EL (cell line): ENCODE measurements around the gene PNLIP.

Experiments used
- DNase-seq: peaks from one replicate; pipeline ENCODE4 v3.0.0-alpha.2; 2016

Gene PNLIP

DNA sequence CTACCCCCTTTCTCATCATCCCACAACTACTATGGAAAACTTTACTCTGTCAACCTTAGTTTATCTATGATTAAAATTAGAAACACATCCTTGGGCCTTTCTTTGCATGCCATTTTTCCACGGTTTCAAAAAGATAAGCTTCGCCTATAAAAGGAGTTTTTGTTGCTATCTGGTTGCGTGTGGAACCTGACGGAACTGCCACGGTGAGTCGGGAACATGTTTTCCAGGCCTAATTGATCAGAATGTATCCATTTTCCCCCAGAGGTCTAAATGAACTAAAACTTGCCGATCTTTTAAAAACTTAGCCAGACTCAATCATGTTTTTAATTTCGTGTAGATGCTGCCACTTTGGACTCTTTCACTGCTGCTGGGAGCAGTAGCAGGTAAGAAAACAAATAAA, at the start of gene PNLIP:
Gene PNLIP (plus strand): TSS at position 176 of the 400 bp plus-strand sequence. CDS start 162 bp downstream, at position 338.
- no peak for DNase-seq

DNA sequence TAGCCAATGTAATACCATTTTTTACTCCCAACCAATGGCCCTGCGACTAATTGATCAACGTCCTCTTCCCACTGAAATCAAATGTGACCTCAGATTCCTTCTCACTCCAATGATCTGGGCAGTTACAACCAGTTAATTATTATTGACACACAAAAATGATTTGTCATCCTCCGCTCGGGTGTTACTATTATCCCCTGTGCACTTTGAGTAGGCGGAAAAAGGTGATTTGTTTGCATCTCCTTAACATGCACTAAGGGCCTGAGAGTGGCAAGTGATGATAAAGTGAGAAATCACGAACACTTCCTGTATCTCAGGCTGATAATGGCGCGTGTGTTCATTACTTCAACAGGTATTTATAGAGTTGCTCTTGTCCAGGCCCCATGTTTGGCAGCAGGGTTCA, 40.9 kb upstream of the PNLIP start:
- DNase-seq, result no peak

DNA sequence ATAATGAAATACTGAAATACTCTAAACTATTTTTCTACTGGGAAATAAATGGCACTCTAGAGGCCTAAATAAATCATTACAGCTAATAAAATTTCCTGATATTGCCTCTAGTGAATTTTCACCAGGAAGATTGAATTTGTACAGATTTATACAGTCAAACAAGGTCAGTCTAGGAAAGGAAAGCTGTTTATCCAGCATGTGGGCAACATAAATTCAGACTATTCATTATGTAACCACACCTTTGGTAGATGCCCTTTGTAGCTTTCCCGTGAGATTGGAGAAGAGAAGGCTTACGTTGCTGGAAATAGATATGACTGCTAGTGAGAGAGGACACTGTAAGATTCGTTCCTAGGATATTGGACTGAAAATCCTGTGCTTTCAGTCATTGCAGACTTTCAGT, 35.2 kb upstream of the PNLIP start:
- DNase-seq, result no peak

DNA sequence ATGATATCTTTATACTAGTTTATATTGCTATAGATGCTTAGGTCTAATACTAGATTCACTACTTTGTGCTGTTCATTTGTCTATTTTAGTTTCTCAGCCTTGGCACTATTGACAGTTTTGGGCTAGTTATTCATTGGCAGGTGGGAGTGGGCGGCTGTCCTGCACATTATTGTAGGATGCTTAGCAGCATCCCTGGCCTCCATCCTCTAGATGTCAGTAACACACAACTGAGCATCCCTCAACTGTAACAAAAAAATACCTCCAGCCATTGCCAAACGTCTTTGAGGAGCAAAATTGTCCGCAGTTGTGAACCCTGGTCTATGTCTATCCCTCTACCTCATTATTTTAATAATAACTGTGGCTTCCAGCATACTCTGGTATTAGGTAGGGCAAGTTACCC, 34.4 kb upstream of the PNLIP start:
- DNase-seq, result no peak

DNA sequence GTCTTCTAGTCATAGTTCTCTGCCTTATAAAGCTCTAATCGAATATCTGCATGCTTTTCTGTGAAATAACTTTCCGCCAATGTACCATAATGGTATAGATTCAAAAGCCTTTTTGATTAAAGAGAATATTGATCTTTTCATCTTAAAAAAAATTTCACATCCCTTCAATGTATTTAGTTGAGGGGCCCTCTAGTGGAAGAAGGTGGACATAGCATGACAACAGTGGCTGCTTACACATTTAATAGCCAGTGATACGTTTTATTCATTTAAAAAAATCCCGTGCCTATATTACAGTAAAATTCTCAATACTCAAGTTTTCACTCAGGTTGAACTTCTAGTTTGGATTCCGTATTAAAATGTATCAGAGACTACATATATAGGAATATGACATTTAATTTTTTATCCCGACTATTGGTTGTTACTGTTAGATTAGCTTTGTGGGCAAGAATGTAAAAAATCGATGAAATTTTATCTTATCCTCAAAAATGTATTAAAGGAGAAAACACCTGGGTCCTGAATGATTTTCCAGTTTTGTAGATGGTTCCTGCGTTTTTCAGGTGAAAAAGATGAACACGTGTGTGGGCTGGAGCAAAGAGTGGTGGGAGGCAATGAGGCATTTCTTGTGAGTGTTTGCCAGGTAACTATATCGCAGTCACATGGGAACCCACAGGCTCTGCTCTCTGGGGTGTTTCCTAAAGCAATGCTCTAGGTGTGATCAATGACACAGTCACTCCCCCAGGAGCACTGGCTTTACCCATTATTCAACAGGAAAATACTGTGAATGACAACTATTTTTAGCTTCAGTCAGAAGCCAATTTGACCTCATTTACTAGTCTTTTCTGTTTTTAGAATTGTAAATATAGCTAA, 24.1 kb upstream of the PNLIP start:
- peak; percentile 43 for DNase-seq

DNA sequence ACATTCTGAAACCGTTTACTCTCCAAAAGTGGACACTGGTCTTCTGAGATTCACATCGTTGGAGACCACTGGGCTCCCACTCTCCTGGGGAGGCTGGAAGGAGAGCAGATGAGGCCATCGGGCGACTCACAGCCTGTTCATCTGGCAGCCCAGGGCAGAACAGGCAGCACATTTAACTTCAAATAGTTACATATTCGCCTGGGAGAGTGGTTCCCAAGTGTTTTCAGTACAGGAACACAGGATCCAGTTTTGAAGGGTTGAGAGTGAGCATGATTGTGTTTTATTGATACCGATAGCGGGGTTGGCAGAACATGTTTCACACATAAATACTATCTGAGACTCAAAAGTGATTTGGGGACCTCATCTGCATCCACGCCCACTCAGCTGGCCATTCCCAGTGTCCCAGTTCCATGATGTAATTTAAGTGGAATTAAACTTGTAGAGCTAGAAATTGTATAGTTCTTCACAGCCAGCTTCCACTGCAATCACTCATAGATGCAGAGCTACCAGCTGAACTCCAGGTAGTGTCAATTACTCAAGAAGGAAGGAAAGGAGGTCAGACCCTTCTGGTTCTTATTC, 22.8 kb upstream of the PNLIP start:
- no peak for DNase-seq

DNA sequence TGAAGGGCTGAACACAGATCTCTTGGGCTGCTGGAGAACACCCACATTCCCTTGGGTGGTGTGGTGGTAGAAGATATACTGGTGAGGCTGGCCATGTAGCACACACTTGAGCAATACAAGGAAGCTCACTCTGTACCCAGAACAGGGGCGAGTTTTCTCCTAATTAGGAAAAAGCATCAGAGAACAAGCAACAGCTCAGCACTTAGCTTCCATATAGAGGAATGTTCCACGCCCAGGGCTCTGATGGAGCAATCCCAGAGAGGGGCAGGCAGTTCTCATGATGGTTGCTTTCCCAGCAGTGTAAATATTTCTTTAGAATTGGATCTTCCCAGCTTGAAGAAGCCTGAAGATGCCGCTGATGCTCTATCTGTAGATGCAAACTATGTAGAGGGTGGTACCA, 21.0 kb upstream of the PNLIP start:
- no peak for DNase-seq

DNA sequence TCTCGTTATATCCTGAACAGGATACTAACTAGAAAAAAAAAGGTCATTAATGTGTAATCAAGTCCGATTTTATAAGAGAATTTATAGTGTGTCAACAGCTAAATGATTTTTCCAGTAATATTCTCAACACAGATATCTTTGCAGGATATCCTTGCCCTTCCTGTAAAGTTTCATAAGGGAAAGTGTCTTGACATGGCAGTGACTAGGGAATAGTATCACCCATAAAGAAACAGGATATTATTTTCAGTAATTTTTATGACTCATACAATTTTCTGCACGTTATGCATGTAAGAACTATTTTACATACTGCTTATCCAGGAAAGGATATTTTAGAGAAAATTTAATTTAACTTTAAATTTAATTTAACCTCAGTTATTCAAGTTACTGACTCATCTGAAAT, 19.5 kb upstream of the PNLIP start:
- no peak for DNase-seq

DNA sequence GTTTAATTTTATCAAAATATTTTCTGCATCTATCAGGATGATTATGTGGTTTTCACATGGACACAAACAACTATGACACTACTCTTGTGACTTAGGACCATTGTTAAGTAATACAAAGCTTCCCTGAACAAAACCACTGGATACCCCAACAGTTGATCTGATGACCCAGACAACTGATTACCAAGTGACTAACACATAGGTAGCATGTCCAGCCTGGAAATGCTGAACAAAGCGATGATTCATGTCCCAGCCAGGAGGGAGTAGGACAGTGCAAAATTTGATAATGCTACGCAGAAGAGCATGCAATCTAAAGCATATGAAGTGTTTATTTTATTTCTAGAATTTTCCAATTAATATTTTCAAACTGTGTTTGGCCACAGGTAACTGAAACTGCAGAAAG, 8.9 kb upstream of the PNLIP start:
- no peak for DNase-seq

DNA sequence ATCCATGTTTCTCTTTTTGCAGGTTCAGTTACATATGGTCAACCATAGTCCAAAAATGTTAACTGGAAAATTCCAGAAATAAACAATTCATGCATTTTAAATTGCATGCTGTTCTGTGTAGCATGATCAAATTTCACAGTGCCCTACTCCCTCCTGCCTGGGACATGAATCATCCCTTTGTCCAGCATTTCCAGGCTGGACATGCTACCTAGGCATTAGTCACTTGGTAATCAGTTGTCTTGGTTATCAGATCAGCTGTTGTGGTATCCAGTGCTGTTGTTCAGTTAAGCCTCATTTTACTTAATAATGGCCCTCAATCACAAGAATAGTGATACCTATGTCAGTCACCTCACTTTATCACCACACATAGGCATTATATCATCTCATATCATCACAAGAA, 7.3 kb upstream of the PNLIP start:
- DNase-seq, result peak; percentile 6

DNA sequence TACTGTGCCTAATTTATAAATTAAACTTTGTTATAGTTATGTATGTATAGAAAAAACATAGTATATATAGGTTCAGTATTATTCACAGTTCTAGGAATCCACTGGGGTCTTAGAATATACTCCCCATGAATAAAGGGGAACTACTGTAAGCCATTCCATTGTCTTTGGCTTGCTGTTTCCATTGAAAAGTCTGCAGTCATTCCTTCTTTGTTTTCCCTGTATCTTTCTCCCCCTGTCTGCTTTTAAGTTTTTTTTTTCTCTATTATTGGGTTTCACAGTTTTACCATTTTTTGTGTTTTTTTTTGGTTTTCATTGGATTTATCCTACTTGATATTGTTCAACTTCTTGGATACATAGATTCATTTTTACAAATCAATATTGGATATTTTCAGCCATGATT, 6.7 kb upstream of the PNLIP start:
- DNase-seq, result no peak

DNA sequence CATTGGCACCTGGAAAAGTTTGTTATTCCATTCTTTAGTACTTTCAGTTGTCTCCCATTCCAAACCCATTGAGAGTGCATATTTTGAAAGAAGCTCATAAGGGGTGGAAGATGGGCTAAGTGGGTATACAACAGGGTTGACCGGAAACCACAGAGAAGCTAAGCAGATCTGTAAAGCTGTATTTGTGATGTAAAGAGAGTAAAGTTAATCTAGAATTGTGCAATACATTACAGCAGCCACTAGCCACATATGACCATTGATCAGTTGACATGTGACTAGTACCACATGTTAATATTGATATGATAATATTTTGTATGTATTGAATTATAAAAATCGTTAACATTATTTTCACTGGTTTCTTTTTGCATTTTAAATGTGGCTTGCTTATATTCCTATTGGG, 4.9 kb upstream of the PNLIP start:
- DNase-seq, result no peak

DNA sequence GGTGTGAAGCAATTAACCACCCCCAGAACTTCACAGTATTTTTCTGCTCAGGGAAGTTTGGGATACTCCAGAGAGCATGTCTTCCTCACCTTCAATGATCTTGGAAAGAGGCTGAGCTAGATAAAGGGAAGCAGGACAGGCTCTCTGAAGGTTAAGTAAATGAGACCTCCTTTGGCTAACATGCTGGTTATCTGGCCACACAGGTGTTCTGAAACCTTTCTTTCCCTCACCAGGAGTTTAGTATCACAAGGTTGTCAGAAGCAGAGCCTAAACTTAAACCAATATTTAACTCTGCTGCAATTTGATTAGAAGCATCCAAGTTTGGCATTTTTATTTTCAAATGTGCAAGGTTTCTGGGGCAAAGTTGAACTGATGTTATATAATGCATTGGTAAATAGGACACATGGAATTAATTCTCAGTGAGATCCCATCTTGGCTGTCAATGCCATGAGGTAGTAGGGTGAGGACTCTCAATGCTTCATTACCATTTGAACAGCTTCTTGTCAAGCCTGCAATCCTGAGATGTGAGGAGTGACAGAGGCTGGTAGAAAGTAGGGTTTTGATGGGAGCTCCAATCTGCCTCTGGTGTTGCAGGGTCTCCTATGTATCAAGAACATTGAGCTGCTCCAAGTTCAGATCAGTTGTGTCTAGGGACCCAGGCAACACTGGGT, 3.6 kb upstream of the PNLIP start:
- DNase-seq, result no peak

DNA sequence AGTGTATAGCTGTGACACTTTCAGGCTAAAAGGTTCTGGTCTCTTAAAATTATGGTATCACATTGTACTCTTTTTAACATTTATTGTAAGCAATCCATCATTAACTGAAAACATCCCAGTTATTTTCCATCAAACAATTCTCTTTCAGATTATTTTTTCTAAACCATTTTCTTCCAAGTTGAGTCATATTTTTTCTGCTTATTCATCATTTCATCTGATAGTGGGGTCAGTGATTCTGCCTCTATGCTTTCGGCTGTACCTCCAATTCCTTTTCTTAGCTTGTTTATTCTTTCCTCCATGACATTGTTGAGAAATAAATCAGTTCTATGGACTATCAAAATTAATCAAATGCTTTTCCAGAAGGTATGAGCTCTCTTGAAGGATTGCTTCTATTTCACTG, 609 bp upstream of the PNLIP start:
- DNase-seq, result no peak

DNA sequence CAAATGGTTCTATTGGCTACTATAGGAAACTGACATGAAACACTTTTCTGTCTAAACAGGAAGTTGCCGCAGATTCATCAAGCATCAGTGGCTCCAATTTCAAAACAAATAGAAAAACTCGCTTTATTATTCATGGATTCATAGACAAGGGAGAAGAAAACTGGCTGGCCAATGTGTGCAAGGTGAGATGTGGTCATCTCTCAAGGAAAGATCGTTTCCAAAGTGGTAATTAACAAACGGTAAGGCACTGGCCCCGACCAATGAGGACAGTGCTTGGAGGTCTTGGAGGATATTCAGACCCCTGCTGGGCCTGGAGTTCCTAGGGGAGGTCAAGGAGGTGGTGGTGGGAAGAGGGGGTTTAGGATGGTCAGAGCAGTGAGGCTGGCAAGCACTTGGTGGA, 2.6 kb downstream of the PNLIP start:
- no peak for DNase-seq

DNA sequence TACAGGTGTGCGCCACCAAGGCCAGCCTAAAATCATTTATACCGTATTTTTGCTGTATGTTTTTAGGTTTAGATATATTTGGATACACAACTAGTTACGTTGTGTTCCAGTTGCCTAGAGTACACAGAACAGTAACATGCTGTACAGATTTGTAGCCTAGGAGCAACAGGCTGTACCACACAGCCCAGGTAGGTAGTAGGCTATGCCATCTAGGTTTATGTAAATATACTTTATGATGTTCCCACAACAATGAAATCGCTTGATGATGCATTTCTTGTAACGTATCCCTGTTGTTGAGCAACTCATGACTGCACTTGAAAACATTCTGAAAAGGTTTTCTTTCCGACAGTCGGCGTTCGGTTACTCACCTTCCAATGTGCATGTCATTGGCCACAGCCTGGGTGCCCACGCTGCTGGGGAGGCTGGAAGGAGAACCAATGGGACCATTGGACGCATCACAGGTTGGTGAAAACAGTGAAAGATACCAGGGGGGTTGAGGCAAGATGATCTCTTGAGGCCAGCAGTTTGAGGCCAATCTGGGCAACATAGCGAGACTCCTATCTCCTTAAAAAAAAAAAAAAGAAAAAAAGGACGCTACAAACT, 7.7 kb downstream of the PNLIP start:
- DNase-seq, result no peak

DNA sequence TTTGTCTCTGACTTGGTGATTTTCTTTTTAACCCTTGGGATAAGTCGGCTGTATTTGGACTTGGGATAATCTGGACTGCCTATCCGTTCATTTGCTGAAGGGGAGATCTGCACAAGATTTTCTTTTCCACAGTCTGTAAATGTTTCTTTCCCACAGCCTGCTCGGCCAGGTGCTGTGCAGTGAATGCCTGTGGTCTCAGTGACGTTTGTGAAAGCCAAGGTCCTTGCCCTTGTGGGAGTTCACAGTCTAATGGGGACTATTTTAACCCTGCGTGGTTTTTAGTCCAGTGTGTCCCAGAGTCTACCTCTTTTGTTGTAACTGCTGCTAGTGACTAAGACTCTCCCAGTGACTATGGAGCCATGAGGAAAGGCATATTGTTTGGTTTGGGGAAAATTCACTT, 8.9 kb downstream of the PNLIP start:
- DNase-seq, result no peak

DNA sequence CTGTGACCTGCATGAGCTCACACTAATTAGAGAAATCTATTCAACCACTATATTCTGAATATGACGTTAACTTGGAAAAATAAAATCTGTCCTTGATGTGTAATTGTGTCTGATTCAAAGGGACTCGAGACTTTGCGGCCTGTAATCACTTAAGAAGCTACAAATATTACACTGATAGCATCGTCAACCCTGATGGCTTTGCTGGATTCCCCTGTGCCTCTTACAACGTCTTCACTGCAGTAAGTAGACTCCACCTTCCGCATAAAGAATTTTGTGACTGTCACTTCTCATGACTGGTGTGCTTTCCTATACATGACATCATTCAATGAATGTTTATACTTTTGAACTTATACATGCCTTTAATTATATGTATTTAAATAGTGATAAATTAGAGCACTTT, 10.1 kb downstream of the PNLIP start:
- no peak for DNase-seq

DNA sequence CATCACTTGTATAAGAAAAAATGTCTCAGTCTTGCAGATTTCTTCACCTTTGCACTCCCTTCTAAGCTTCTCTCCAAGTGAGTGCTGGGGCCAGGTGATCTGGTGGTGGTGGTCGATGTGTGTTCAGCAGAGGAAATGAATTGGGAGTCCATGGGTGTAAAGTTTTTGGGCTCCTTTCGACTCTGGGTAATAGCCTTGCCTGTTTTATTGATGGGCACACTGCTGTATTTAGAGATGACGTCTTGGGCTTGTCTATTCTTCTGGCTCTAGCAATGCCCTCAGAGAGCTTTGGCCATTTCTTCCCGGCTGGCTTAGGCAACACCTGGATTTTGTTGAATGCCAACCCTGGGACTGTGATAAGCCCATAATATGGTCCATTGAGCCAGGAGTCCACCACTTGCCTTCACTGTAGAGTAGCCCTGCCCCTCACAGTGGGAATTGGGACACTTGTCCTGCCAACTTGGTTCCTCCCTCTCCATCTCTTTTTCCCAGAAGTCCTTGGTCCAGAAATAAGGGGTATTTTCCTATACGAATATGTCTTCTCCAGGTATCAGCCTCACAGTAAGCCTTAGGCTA, 11.7 kb downstream of the PNLIP start:
- no peak for DNase-seq

DNA sequence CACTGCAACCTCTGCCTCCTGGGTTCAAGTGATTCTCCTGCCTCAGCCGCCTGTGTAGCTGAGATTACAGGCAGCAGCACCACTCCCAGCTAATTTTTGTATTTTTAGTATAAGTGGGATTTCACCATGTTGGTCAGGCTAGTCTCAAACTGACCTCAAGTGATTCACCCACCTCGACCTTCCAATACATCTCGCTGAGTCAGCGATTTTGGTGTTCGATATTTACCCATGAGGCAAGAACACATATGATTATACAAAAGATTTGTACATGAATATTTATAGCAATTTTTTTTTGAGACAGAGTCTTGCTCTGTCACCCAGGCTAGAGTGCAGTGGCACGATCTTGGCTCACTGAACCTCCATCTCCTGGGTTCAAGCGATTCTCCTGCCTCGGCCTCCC, 19.8 kb downstream of the PNLIP start:
- no peak for DNase-seq

DNA sequence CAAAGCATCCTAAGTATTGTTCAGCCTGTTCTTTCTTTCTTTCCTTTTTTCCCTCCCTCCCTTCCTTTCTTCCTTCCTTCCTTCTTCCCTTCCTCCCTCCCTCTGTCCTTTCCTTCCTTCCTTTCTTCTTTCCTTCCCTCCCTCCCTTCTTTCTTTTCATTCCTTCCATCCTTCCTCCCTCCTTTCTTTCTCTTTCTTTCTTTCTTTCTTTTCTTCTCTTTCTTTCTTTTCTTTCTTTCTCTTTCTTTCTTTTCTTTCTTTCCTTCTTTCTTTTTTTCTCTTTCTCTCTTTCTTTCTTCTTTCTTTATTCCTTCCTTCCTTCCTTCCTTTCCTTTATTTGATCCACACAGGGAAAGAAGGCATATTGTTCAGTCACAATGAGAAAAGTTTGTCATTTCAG, 21.2 kb downstream of the PNLIP start:
- no peak for DNase-seq

DNA sequence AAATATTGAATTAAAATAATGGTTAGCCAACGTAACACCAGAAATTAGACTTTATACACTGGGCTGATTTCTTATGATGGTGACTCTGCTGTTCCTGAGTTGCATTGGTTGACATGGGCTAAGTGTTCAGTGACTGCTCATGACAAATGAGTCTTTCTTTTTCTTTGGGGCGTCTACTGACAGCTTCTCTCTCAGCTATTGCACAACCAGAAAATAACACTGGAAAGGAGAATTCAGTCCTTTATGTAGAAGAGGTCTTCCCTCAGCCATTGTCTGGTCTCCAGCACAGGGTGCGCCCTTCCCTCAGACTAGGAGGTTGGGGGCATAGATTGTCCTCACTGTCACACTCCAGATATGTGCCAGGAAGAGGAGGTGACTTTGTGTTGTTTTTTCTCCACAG, 21.6 kb downstream of the PNLIP start:
- DNase-seq, result no peak

DNA sequence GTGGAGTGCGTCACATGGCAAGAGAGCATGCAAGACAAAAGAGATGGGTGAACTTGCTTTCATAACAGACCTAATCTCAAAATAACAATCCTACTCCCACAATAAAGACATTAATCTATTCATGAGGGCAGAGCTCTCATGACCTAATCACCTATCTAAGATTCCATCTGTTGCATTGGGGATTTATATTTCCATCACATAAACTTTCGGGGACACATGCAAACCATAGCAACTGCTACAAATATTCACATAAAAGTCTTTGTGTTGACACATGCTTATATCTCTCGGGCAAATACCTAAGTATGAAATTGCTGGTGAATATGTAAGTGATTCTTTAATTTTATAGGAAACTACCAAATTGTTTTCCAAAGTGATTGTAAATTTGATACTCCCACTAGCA, 29.1 kb downstream of the PNLIP start:
- no peak for DNase-seq
